Transverse colon (tissue), 4 donors: Measurements from ENCODE around the gene HERC2. TPM values are rescaled to one million over a fixed set of nuclear protein-coding genes. Genes with fewer than 3 reads are reported as not detected.
A peak's percentile ranks its signal among the peaks of the same experiment; 100 is the strongest.

Source experiments
- DNase-seq: peaks from one replicate; pipeline ENCODE4 v3.0.0-alpha.2; 2019
- H3K27ac ChIP-seq, 4 donors: fragments of 200-600 bp; sonication (generic); 2 replicates each; pipeline ENCODE4 v1.5.1; 2016 to 2018; ENCODE audit warnings: inconsistent platforms in 4 of 4
- H3K27me3 ChIP-seq: fragments of 200-600 bp; sonication (generic); 2 replicates; pipeline ENCODE4 v1.5.1; 2017; ENCODE audit warnings: inconsistent platforms
- H3K36me3 ChIP-seq, 4 donors: fragments of 200-600 bp; sonication (generic); 2 replicates each; pipeline ENCODE4 v1.5.1; 2017 to 2019; ENCODE audit warnings: inconsistent platforms in 4 of 4
- H3K4me1 ChIP-seq, 4 donors: fragments of 200-600 bp; sonication (generic); 2 replicates each; pipeline ENCODE4 v1.5.1; 2017 to 2020; ENCODE audit warnings: inconsistent platforms in 4 of 4
- H3K4me3 ChIP-seq, 4 donors: fragments of 200-600 bp; sonication (generic); 1 replicate in 1 of 4; 2 replicates in 3 of 4; pipeline versions ENCODE4 v1.5.1 to v1.6.1; 2017 to 2019; ENCODE audit warnings: inconsistent platforms in 4 of 4
- H3K9me3 ChIP-seq, 2 donors: fragments of 200-600 bp; sonication (generic); 2 replicates each; pipeline ENCODE4 v1.5.1; 2017 to 2019; ENCODE audit warnings: inconsistent platforms in 2 of 2
- EP300 ChIP-seq: sonication (generic); formaldehyde crosslinking; IDR thresholded peaks from one replicate; pipeline ENCODE4 v1.6.1; 2017; ENCODE audit warnings: antibody characterized with exemption, low read depth
- POLR2A ChIP-seq: fragments of 450-650 bp; IDR thresholded peaks from one replicate; pipeline ENCODE4 v1.6.1; 2016; ENCODE audit warnings: antibody characterized with exemption, mild to moderate bottlenecking, moderate library complexity
- POLR2AphosphoS5 ChIP-seq, 3 donors: sonication (generic); formaldehyde crosslinking; IDR thresholded peaks; one replicate each; pipeline ENCODE4 v1.6.1; 2016; ENCODE audit warnings: antibody characterized with exemption in 3 of 3
- WGBS, 2 donors: methylation state at CpG; one replicate each; pipeline ENCODE4 v1.1.5; 2018; ENCODE audit warnings: low coverage in 1 of 2; 5-methylcytosine and 5-hydroxymethylcytosine counted together
- in situ Hi-C, 4 donors: fragments of 200-750 bp; cut with MboI; loops; one replicate each; pipeline versions ENCODE4 v1.15.0 to v1.15.1; 2017; ENCODE audit warnings: low sequenced_read_pairs in 3 of 4, low pct_ligation_motif_present in 1 of 4, low pct_unique_long_range_greater_than_20kb in 1 of 4
- intact Hi-C: fragments of 100-400 bp; cut with DNase I; formaldehyde crosslinking; loops from one replicate; pipeline ENCODE4 v1.15.1; 2023; ENCODE audit warnings: low total_unique reads
- total RNA-seq, 4 donors: library from RNA; depleted of rRNA; stranded (reverse); fragments of >200 nt; gene quantifications; one replicate each; pipeline ENCODE4 v1.1.0, GENCODE V29; 2016
- TF ChIP-seq, protein P1 (sequence below), 5 experiments: fragments of 200-600 bp in 3 of 5; fragments of 450-650 bp in 2 of 5; sonication (generic) in 3 of 5; IDR thresholded peaks; 1 replicate in 2 of 5; 2 replicates in 3 of 5; pipeline ENCODE4 v1.5.1; 2016 to 2017; ENCODE audit warnings: antibody characterized with exemption in 5 of 5, inconsistent platforms in 3 of 5, mild to moderate bottlenecking in 2 of 5, moderate library complexity in 1 of 5

Gene HERC2
- total RNA-seq, 4 donors from 2014 or later, result 64.9 to 182 (median 83.7) TPM

- 88% methylated on average over 5 to 11 of the region's 11 CpGs for WGBS, 2 donors
- Histone ChIP-seq H3K4me3 (no peak overlapping the region), H3K27ac (no peak overlapping the region), H3K9me3 (no peaks in the 10 kb centered on the region), H3K4me1 (no peaks in the 10 kb centered on the region), H3K27me3 (no peaks in the 10 kb centered on the region), H3K36me3 (peaks cover 0 to 20% (median 4%) of the 10 kb centered on the region in 4 donors)
- DNase-seq, result no peak
- intact Hi-C loops, result no loop called here
- in situ Hi-C loops, result loop anchor here in 1 of 4 donors (10.0 kb wide), 1 partner anchor 103 kb away; no protein-coding TSS in a partner anchor
- no peak for TF ChIP-seq POLR2AphosphoS5 (IDR thresholded peaks at IDR 0.05)
- TF ChIP-seq, protein P1, sequence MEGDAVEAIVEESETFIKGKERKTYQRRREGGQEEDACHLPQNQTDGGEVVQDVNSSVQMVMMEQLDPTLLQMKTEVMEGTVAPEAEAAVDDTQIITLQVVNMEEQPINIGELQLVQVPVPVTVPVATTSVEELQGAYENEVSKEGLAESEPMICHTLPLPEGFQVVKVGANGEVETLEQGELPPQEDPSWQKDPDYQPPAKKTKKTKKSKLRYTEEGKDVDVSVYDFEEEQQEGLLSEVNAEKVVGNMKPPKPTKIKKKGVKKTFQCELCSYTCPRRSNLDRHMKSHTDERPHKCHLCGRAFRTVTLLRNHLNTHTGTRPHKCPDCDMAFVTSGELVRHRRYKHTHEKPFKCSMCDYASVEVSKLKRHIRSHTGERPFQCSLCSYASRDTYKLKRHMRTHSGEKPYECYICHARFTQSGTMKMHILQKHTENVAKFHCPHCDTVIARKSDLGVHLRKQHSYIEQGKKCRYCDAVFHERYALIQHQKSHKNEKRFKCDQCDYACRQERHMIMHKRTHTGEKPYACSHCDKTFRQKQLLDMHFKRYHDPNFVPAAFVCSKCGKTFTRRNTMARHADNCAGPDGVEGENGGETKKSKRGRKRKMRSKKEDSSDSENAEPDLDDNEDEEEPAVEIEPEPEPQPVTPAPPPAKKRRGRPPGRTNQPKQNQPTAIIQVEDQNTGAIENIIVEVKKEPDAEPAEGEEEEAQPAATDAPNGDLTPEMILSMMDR (IDR thresholded peaks at IDR 0.05), result no peak
- TF ChIP-seq EP300, result no peak
- no peak for TF ChIP-seq POLR2A
Observed at GRCh38 chr15:28128031-28128430, 193.9 kb downstream of the HERC2 start.

- intact Hi-C loops (no loop called here), in situ Hi-C loops (loop anchor here in 1 of 4 donors (10.0 kb wide), 1 partner anchor 102 kb away; no protein-coding TSS in a partner anchor)
- Histone ChIP-seq H3K4me1 (no peaks in the 10 kb centered on the region), H3K4me3 (no peak overlapping the region), H3K27me3 (no peaks in the 10 kb centered on the region), H3K27ac (no peak overlapping the region), H3K9me3 (no peaks in the 10 kb centered on the region), H3K36me3 (peaks cover 0 to 15% (median 1%) of the 10 kb centered on the region in 4 donors)
- TF ChIP-seq, protein P1 (IDR thresholded peaks at IDR 0.05), result no peak
- no peak for TF ChIP-seq EP300
- TF ChIP-seq POLR2AphosphoS5 (IDR thresholded peaks at IDR 0.05), result no peak
- TF ChIP-seq POLR2A, result no peak
- DNase-seq, result no peak
- 51 to 83% methylated on average over 3 to 11 of the region's 11 CpGs for WGBS, 2 donors
Observed at GRCh38 chr15:28127036-28127435, 194.9 kb downstream of the HERC2 start.

- H3K4me1 ChIP-seq, result no peaks in the 10 kb centered on the region
- peaks cover 0 to 7% (median 0%) of the 10 kb centered on the region in 4 donors for H3K36me3 ChIP-seq
- H3K4me3 ChIP-seq, result no peak overlapping the region
- no peaks in the 10 kb centered on the region for H3K27me3 ChIP-seq
- DNase-seq, result no peak
- intact Hi-C loops, result no loop called here
- 56 to 72% methylated on average over 10 to 17 of the region's 17 CpGs for WGBS, 2 donors
- TF ChIP-seq, protein P1 (IDR thresholded peaks at IDR 0.05), result peak; percentile 50 to 66 (median 58)
- TF ChIP-seq POLR2AphosphoS5 (IDR thresholded peaks at IDR 0.05), result no peak
- H3K27ac ChIP-seq, result no peak overlapping the region
- in situ Hi-C loops, result loop anchor here in 1 of 4 donors (10.0 kb wide), 1 partner anchor 101 kb away; no protein-coding TSS in a partner anchor
- no peaks in the 10 kb centered on the region for H3K9me3 ChIP-seq
Observed at GRCh38 chr15:28125673-28126651, 196.0 kb downstream of the HERC2 start.

DNA sequence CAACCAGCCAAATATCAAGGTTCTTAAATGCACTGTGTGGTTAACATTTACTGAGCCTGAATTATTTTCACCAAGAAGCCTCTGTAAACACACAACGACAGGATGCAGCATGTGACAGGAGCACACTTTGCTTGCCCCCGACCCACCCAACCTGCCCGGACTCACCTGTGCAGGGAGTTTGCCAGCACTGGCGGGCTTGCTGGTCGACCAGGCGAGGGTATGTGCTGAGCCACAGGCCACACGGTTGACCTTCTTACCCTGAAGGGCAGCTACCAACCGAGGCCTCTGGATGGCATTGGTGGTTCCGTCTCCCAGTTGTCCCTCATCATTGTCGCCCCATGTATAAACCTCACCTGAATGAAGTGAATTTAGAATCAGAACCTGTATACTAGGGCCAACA is 197.1 kb downstream of the HERC2 start:
- Histone ChIP-seq H3K4me1 (no peaks in the 10 kb centered on the region), H3K27ac (no peak overlapping the region), H3K36me3 (peaks cover 0 to 11% (median 0%) of the 10 kb centered on the region in 4 donors), H3K9me3 (no peaks in the 10 kb centered on the region), H3K27me3 (no peaks in the 10 kb centered on the region), H3K4me3 (no peak overlapping the region)
- 91 to 100% methylated on average over 1 to 10 of the region's 10 CpGs for WGBS, 2 donors
- no peak for DNase-seq
- intact Hi-C loops (no loop called here), in situ Hi-C loops (loop anchor here in 1 of 4 donors (10.0 kb wide), 1 partner anchor 100 kb away; no protein-coding TSS in a partner anchor)
- TF ChIP-seq, protein P1 (IDR thresholded peaks at IDR 0.05), result no peak
- TF ChIP-seq POLR2AphosphoS5 (IDR thresholded peaks at IDR 0.05) (no peak), EP300 (no peak), POLR2A (no peak)
